Epithelial cell of esophagus (primary cell): Measurements from ENCODE around the gene STK31.
"Not testable (repeated sequence)": the region's sequence is repeated elsewhere in the genome, so short reads cannot be mapped to it uniquely, and the experiment has no call there.

Source experiments
- DNase-seq: peaks from one replicate; pipeline ENCODE4 v3.0.0; 2010; ENCODE audit warnings: low read depth
- H3K4me3 ChIP-seq: 2 replicates; pipeline ENCODE4 v1.5.1; 2011; ENCODE audit warnings: mild to moderate bottlenecking, low read length, control low read depth
- CTCF ChIP-seq: IDR thresholded peaks from 2 replicates; pipeline ENCODE4 v1.5.1; 2011; ENCODE audit warnings: low read depth, mild to moderate bottlenecking, low read length, control low read depth, inconsistent platforms; ENCODE audit not compliant: insufficient read depth; ENCODE audit errors: missing control alignments

STK31 gene

GRCh38 chr7:23802720-23803397, 92.8 kb downstream of the STK31 start:
- DNase-seq: no peak
- TF ChIP-seq CTCF: no peak
- no peak overlapping the region for H3K4me3 ChIP-seq

GRCh38 chr7:23804707-23805106, 94.7 kb downstream of the STK31 start:
- DNase-seq: no peak
- TF ChIP-seq CTCF: no peak
- no peak overlapping the region for H3K4me3 ChIP-seq

GRCh38 chr7:23808421-23808820, 98.4 kb downstream of the STK31 start:
- no peak overlapping the region for H3K4me3 ChIP-seq
- no peak for TF ChIP-seq CTCF
- no peak for DNase-seq

GRCh38 chr7:23810099-23810498, 100.1 kb downstream of the STK31 start:
- no peak for TF ChIP-seq CTCF
- DNase-seq: no peak
- H3K4me3 ChIP-seq: no peak overlapping the region

- TF ChIP-seq CTCF: peak; percentile 31
- DNase-seq: peak; percentile 11
- no peak overlapping the region for H3K4me3 ChIP-seq
Measured at GRCh38 chr7:23811540-23811939, 101.5 kb downstream of the STK31 start.

- not testable (repeated sequence) for DNase-seq, H3K4me3 ChIP-seq
Measured at GRCh38 chr7:23828125-23828524, 118.1 kb downstream of the STK31 start.

- H3K4me3 ChIP-seq, DNase-seq: not testable (repeated sequence)
Measured at GRCh38 chr7:23832733-23833132, 122.7 kb downstream of the STK31 start.

- H3K4me3 ChIP-seq: no peak overlapping the region
- TF ChIP-seq CTCF: no peak
Measured at GRCh38 chr7:23833405-23833804, 123.4 kb downstream of the STK31 start.

GRCh38 chr7:23844837-23845236, 134.8 kb downstream of the STK31 start:
- not testable (repeated sequence) for H3K4me3 ChIP-seq
- DNase-seq: peak; percentile 65

More at GRCh38 chr7:23833405-23833804, 123.4 kb downstream of the STK31 start:
- DNase-seq: no peak
